GM19324 (cell line): ENCODE results near the gene RAB21.
"Not testable (repeated sequence)": the region's sequence is repeated elsewhere in the genome, so short reads cannot be mapped to it uniquely, and the experiment has no call there.

Experiments used
- ATAC-seq: cut with Tn5 transposase; IDR thresholded peaks from one replicate; pipeline ENCODE4 v1.9.1; 2021; ENCODE audit warnings: mild to moderate bottlenecking, moderate library complexity; ENCODE audit not compliant: unreplicated experiment, low FRiP score

The RAB21 gene

GRCh38 chr12:71748081-71748850 lies 6.4 kb upstream of the RAB21 start:
- ATAC-seq, result no peak

- no peak for ATAC-seq
These were observed 5.0 kb upstream of the RAB21 start for GRCh38 chr12:71749666-71750065.

GRCh38 chr12:71752891-71753290 lies 1.8 kb upstream of the RAB21 start:
- no peak for ATAC-seq

GRCh38 chr12:71755146-71755892 lies 656 bp downstream of the RAB21 start:
- ATAC-seq, result peak; percentile 49

- no peak for ATAC-seq
These were observed 1.5 kb downstream of the RAB21 start for GRCh38 chr12:71756054-71756690.

- ATAC-seq, result no peak
These were observed 5.3 kb downstream of the RAB21 start for GRCh38 chr12:71759941-71760340.

- no peak for ATAC-seq
These were observed 5.8 kb downstream of the RAB21 start for GRCh38 chr12:71760471-71760870.

GRCh38 chr12:71761354-71761753 lies 6.7 kb downstream of the RAB21 start:
- ATAC-seq, result not testable (repeated sequence)

- no peak for ATAC-seq
These were observed 9.2 kb downstream of the RAB21 start for GRCh38 chr12:71763677-71764379.

GRCh38 chr12:71764587-71765321 lies 10.1 kb downstream of the RAB21 start:
- ATAC-seq, result no peak

GRCh38 chr12:71766202-71766601 lies 11.5 kb downstream of the RAB21 start:
- ATAC-seq, result no peak

- no peak for ATAC-seq
These were observed 12.5 kb downstream of the RAB21 start for GRCh38 chr12:71767183-71767582.

GRCh38 chr12:71768900-71769299 lies 14.2 kb downstream of the RAB21 start:
- no peak for ATAC-seq

GRCh38 chr12:71771069-71771468 lies 16.4 kb downstream of the RAB21 start:
- no peak for ATAC-seq

- no peak for ATAC-seq
These were observed 18.1 kb downstream of the RAB21 start for GRCh38 chr12:71772735-71773134.

- peak; percentile 47 for ATAC-seq
These were observed 25.7 kb downstream of the RAB21 start for GRCh38 chr12:71780237-71780822.

- ATAC-seq, result no peak
These were observed 27.4 kb downstream of the RAB21 start for GRCh38 chr12:71782017-71782416.

- ATAC-seq, result no peak
These were observed 32.2 kb downstream of the RAB21 start for GRCh38 chr12:71786829-71787228.

GRCh38 chr12:71787580-71787979 lies 32.9 kb downstream of the RAB21 start:
- ATAC-seq, result no peak

GRCh38 chr12:71790331-71790730 lies 35.7 kb downstream of the RAB21 start:
- no peak for ATAC-seq
